H9 (cell line): ENCODE measurements around the gene CACNA2D3. TPM values are rescaled to one million over a fixed set of nuclear protein-coding genes. Genes with fewer than 3 reads are reported as not detected.

Experiments
- DNase-seq: peaks from one replicate; pipeline ENCODE4 v3.0.0-alpha.2; 2017
- H2AFZ ChIP-seq: one replicate; pipeline ENCODE4 v1.6.1; 2013; ENCODE audit warnings: mild to moderate bottlenecking, low read length, control low read depth, moderate library complexity
- H2AK5ac ChIP-seq: 2 replicates; pipeline ENCODE4 v1.6.1; 2013; ENCODE audit warnings: low read length, control low read depth, mixed read lengths; ENCODE audit not compliant: insufficient read length
- H2BK120ac ChIP-seq: one replicate; pipeline ENCODE4 v1.6.1; 2013; ENCODE audit warnings: low read depth, mild to moderate bottlenecking, low read length, control low read depth, inconsistent platforms; ENCODE audit not compliant: poor library complexity, severe bottlenecking
- H2BK12ac ChIP-seq: 2 replicates; pipeline ENCODE4 v1.6.1; 2013; ENCODE audit warnings: low read length, control low read depth, mixed read lengths, low read depth; ENCODE audit not compliant: insufficient read length
- H2BK15ac ChIP-seq: 2 replicates; pipeline ENCODE4 v1.6.1; 2013; ENCODE audit warnings: low read depth, low read length, control low read depth
- H2BK20ac ChIP-seq: one replicate; pipeline ENCODE4 v1.6.1; 2013; ENCODE audit warnings: low read depth, mild to moderate bottlenecking, low read length, control low read depth, inconsistent platforms; ENCODE audit not compliant: poor library complexity, severe bottlenecking
- H2BK5ac ChIP-seq: 2 replicates; pipeline ENCODE4 v1.6.1; 2013; ENCODE audit warnings: low read length, control low read depth, mixed read lengths; ENCODE audit not compliant: insufficient read length
- H3K14ac ChIP-seq: 2 replicates; pipeline ENCODE4 v1.6.1; 2013; ENCODE audit warnings: low read length, control low read depth; ENCODE audit not compliant: insufficient read depth
- H3K18ac ChIP-seq: 2 replicates; pipeline ENCODE4 v1.6.1; 2013; ENCODE audit warnings: low read depth, mild to moderate bottlenecking, mixed read lengths, low read length, control low read depth; ENCODE audit not compliant: insufficient read length
- H3K23ac ChIP-seq: 2 replicates; pipeline ENCODE4 v1.6.1; 2013; ENCODE audit warnings: low read length, control low read depth, mixed read lengths, low read depth; ENCODE audit not compliant: insufficient read length
- H3K23me2 ChIP-seq: 2 replicates; pipeline ENCODE4 v1.6.1; 2013; ENCODE audit warnings: low read depth, mild to moderate bottlenecking, mixed read lengths, low read length, control low read depth; ENCODE audit not compliant: insufficient read length, poor library complexity, severe bottlenecking
- H3K27ac ChIP-seq: 2 replicates; pipeline ENCODE4 v1.5.1; 2013; ENCODE audit warnings: low read length, control low read depth, mixed read lengths, low read depth; ENCODE audit not compliant: insufficient read length
- H3K27me3 ChIP-seq: 2 replicates; pipeline ENCODE4 v1.6.1; 2013; ENCODE audit warnings: low read length, control low read depth, inconsistent platforms; ENCODE audit not compliant: insufficient read depth
- H3K4ac ChIP-seq: 2 replicates; pipeline ENCODE4 v1.6.1; 2013; ENCODE audit warnings: low read depth, mild to moderate bottlenecking, control low read depth, inconsistent platforms, low read length, moderate library complexity
- H3K4me1 ChIP-seq: 2 replicates; pipeline ENCODE4 v1.6.1; 2013; ENCODE audit warnings: low read length, control low read depth, inconsistent platforms; ENCODE audit not compliant: insufficient read depth
- H3K4me2 ChIP-seq: 2 replicates; pipeline ENCODE4 v1.6.1; 2013; ENCODE audit warnings: low read length, control low read depth, mixed read lengths; ENCODE audit not compliant: insufficient read length, insufficient read depth
- H3K56ac ChIP-seq: 2 replicates; pipeline ENCODE4 v1.6.1; 2013; ENCODE audit warnings: low read depth, mild to moderate bottlenecking, mixed read lengths, low read length, control low read depth; ENCODE audit not compliant: insufficient read length
- H3K79me1 ChIP-seq: 2 replicates; pipeline ENCODE4 v1.6.1; 2013; ENCODE audit warnings: low read depth, mild to moderate bottlenecking, moderate library complexity, low read length, control low read depth, inconsistent platforms; ENCODE audit not compliant: insufficient read depth, poor library complexity, severe bottlenecking
- H3K79me2 ChIP-seq: 2 replicates; pipeline ENCODE4 v1.6.1; 2013; ENCODE audit warnings: low read length, control low read depth, inconsistent platforms; ENCODE audit not compliant: insufficient read depth
- H3K9ac ChIP-seq: 2 replicates; pipeline ENCODE4 v1.6.1; 2013; ENCODE audit warnings: low read length, control low read depth, mixed read lengths; ENCODE audit not compliant: insufficient read length; ENCODE audit errors: extremely low read depth
- H3K9me3 ChIP-seq: one replicate; pipeline ENCODE4 v1.6.1; 2013; ENCODE audit warnings: low read depth, low read length, inconsistent platforms; ENCODE audit not compliant: control insufficient read depth
- H3T11ph ChIP-seq: one replicate; pipeline ENCODE4 v1.6.1; 2013; ENCODE audit warnings: mild to moderate bottlenecking, low read length, control low read depth, inconsistent platforms
- H4K20me1 ChIP-seq: one replicate; pipeline ENCODE4 v1.6.1; 2013; ENCODE audit not compliant: control insufficient read depth, insufficient read length, insufficient read depth
- H4K5ac ChIP-seq: 2 replicates; pipeline ENCODE4 v1.6.1; 2013; ENCODE audit warnings: low read depth, mild to moderate bottlenecking, mixed read lengths, low read length, control low read depth; ENCODE audit not compliant: insufficient read length
- H4K8ac ChIP-seq: replicated peaks from 2 replicates; pipeline ENCODE4 v1.6.1; 2013; ENCODE audit warnings: low read length, control low read depth, mixed read lengths, low read depth; ENCODE audit not compliant: insufficient read length
- H4K91ac ChIP-seq: 2 replicates; pipeline ENCODE4 v1.6.1; 2013; ENCODE audit warnings: low read depth, mild to moderate bottlenecking, moderate library complexity, mixed read lengths, low read length, control low read depth; ENCODE audit not compliant: insufficient read length
- H3K27ac Mint-ChIP-seq, 3 experiments: 2 replicates in 2 of 3; 3 replicates in 1 of 3; pipeline ENCODE4 v1.8.0; 2020 to 2021; ENCODE audit warnings: mixed read lengths in 3 of 3, mild to moderate bottlenecking in 1 of 3, moderate library complexity in 1 of 3
- H3K27me3 Mint-ChIP-seq: 2 replicates; pipeline ENCODE4 v1.8.0; 2021; ENCODE audit warnings: low read depth, mild to moderate bottlenecking, moderate library complexity, mixed read lengths
- H3K36me3 Mint-ChIP-seq, 3 experiments: 2 replicates in 2 of 3; 3 replicates in 1 of 3; pipeline ENCODE4 v1.8.0; 2020 to 2021; ENCODE audit warnings: low read depth in 3 of 3, mixed read lengths in 3 of 3; ENCODE audit not compliant: insufficient read depth in 1 of 3
- H3K4me1 Mint-ChIP-seq, 2 experiments: 2 replicates each; pipeline ENCODE4 v1.8.0; 2020; ENCODE audit warnings: mixed read lengths in 2 of 2
- H3K4me3 Mint-ChIP-seq, 2 experiments: 2 replicates in 1 of 2; 3 replicates in 1 of 2; pipeline ENCODE4 v1.8.0; 2020 to 2021; ENCODE audit warnings: mild to moderate bottlenecking in 2 of 2, mixed read lengths in 2 of 2, moderate library complexity in 1 of 2
- H3K9me3 Mint-ChIP-seq, 2 experiments: 2 replicates in 1 of 2; 3 replicates in 1 of 2; pipeline ENCODE4 v1.8.0; 2020; ENCODE audit warnings: mild to moderate bottlenecking in 2 of 2, mixed read lengths in 2 of 2, moderate library complexity in 1 of 2
- CTCF ChIP-seq: fragments of 200-600 bp; sonication (generic); conservative IDR thresholded peaks from 3 replicates; pipeline ENCODE4 v1.8.0; 2021; ENCODE audit warnings: antibody characterized with exemption, mild to moderate bottlenecking
- WGBS: extraction: QIAGEN DNeasy Blood & Tissue Kit; methylation state at CpG from one replicate; pipeline ENCODE4 v1.1.7; 2013; ENCODE audit warnings: missing lambda C conversion rate, low lambda C conversion rate, mixed read lengths; ENCODE audit not compliant: insufficient read length; ENCODE audit errors: extremely low coverage; 5-methylcytosine and 5-hydroxymethylcytosine counted together
- total RNA-seq: library from RNA; stranded (reverse); gene quantifications from 2 replicates; pipeline ENCODE4 v1.2.1, GENCODE V29; 2021

The CACNA2D3 gene
- total RNA-seq, 1 experiment from 2014 or later, result 3.2 TPM

- no peak overlapping the region for H4K8ac ChIP-seq
- peaks cover 25 to 35% of the 10 kb centered on the region in 2 experiments for H3K4me1 Mint-ChIP-seq
- no peak overlapping the region for H3K4me3 Mint-ChIP-seq
- no peaks in the 10 kb centered on the region for H3K27me3 ChIP-seq
- no peak overlapping the region for H2BK5ac ChIP-seq
- WGBS, result no CpG with 5 or more reads among the region's 1 CpG
- H3K27ac Mint-ChIP-seq, result no peak overlapping the region
- no peak overlapping the region for H3K23ac ChIP-seq
- no peak overlapping the region for H3K18ac ChIP-seq
- TF ChIP-seq CTCF, result no peak
- peaks cover 3% of the 10 kb centered on the region for H3K4me1 ChIP-seq
- H3T11ph ChIP-seq, result no peak overlapping the region
- no peak overlapping the region for H2AK5ac ChIP-seq
- H3K9me3 Mint-ChIP-seq, result peaks cover 6 to 14% of the 10 kb centered on the region in 2 experiments; a peak in 4 of 5 replicates
- no peak overlapping the region for H3K56ac ChIP-seq
- no peak overlapping the region for H3K4me2 ChIP-seq
- H4K91ac ChIP-seq, result no peak overlapping the region
- no peak overlapping the region for H3K14ac ChIP-seq
- H4K20me1 ChIP-seq, result no peaks in the 10 kb centered on the region
- H3K9me3 ChIP-seq, result no peaks in the 10 kb centered on the region
- no peak overlapping the region for H2BK12ac ChIP-seq
- no peaks in the 10 kb centered on the region for H3K79me1 ChIP-seq
- no peak overlapping the region for H2BK15ac ChIP-seq
- H3K27me3 Mint-ChIP-seq, result peaks cover 3% of the 10 kb centered on the region; the same call in 1 of the 2 replicates
- H2BK20ac ChIP-seq, result no peak overlapping the region
- H3K36me3 Mint-ChIP-seq, result peaks cover 0 to 5% (median 0%) of the 10 kb centered on the region in 3 experiments; a peak in 3 of 7 replicates
- H3K79me2 ChIP-seq, result no peaks in the 10 kb centered on the region
- no peak for DNase-seq
- H3K9ac ChIP-seq, result no peak overlapping the region
- no peak overlapping the region for H3K4ac ChIP-seq
- no peaks in the 10 kb centered on the region for H3K23me2 ChIP-seq
- H2AFZ ChIP-seq, result no peak overlapping the region
- no peak overlapping the region for H2BK120ac ChIP-seq
- H3K27ac ChIP-seq, result no peak overlapping the region
- H4K5ac ChIP-seq, result no peak overlapping the region
Observed at GRCh38 chr3:54193093-54193492, 70.7 kb downstream of the CACNA2D3 start.
